C4-2B (cell line): ENCODE results near the gene KHDC4.

Source experiments
- ZFX ChIP-seq: fragments of 450-650 bp; IDR thresholded peaks from 2 replicates; pipeline ENCODE4 v1.6.1; 2017
- TF ChIP-seq, protein P1 (sequence below): fragments of 450-650 bp; conservative IDR thresholded peaks from 2 replicates; pipeline ENCODE4 v1.5.1; 2017; ENCODE audit warnings: mild to moderate bottlenecking

DNA sequence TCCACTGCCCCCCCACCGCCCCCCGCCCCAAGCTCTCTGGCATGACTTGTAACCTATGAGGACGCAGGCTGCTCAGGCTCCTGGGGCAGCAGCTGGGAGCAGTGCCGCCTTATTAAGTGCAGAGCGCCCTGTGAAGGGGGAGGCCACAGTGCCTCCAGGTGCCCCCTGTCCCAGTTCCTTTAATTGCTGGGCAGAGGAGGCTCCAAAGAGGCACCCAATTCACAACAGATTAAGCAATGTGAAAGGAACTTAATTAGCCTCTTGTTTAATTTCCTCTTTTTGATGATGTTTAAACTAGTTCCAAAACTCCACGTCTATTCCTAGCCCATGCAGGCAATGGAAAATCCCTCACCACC is 10.2 kb upstream of the KHDC4 start:
- TF ChIP-seq, protein P1, sequence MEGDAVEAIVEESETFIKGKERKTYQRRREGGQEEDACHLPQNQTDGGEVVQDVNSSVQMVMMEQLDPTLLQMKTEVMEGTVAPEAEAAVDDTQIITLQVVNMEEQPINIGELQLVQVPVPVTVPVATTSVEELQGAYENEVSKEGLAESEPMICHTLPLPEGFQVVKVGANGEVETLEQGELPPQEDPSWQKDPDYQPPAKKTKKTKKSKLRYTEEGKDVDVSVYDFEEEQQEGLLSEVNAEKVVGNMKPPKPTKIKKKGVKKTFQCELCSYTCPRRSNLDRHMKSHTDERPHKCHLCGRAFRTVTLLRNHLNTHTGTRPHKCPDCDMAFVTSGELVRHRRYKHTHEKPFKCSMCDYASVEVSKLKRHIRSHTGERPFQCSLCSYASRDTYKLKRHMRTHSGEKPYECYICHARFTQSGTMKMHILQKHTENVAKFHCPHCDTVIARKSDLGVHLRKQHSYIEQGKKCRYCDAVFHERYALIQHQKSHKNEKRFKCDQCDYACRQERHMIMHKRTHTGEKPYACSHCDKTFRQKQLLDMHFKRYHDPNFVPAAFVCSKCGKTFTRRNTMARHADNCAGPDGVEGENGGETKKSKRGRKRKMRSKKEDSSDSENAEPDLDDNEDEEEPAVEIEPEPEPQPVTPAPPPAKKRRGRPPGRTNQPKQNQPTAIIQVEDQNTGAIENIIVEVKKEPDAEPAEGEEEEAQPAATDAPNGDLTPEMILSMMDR = no peak
- TF ChIP-seq ZFX = no peak
